Measurements from ENCODE around the gene ATG10. TPM values are rescaled to one million over a fixed set of nuclear protein-coding genes. Genes with fewer than 3 reads are reported as not detected.

Gene ATG10
- total and polyA plus RNA-seq, 4 donors: 6.8 to 11.8 (median 9.3) TPM

GRCh38 chr5:82297711-82298110, 325.9 kb downstream of the ATG10 start:
- 67% methylated on average over 3 of the region's 3 CpGs for WGBS (ENCODE audit: insufficient coverage)
- no peak overlapping the region for H3K27ac ChIP-seq (ENCODE audit: low read depth, low read length)

GRCh38 chr5:82298668-82299067, 326.8 kb downstream of the ATG10 start:
- Histone ChIP-seq H3K4me1 (ENCODE audit: control insufficient read depth, insufficient read depth, low read length) (peaks cover 3% of the 10 kb centered on the region), H3K4me3 (ENCODE audit: low read depth, low read length) (no peak overlapping the region), H3K9me3 (ENCODE audit: control insufficient read depth, insufficient read depth, low read length) (no peaks in the 10 kb centered on the region), H3K27me3 (ENCODE audit: control insufficient read depth, insufficient read depth, low read length) (no peaks in the 10 kb centered on the region), H3K27ac (ENCODE audit: low read depth, low read length) (no peak overlapping the region), H3K36me3 (ENCODE audit: control insufficient read depth, insufficient read depth, low read length) (no peaks in the 10 kb centered on the region)
- DNase-seq (ENCODE audit: low read depth in 4 of 6, low spot score in 6 of 6): no peak
- no CpG with 5 or more reads among the region's 2 CpGs for WGBS (ENCODE audit: insufficient coverage)

More at GRCh38 chr5:82297711-82298110, 325.9 kb downstream of the ATG10 start:
- no peak overlapping the region for H3K4me3 ChIP-seq (ENCODE audit: low read depth, low read length)
- no peaks in the 10 kb centered on the region for H3K9me3 ChIP-seq (ENCODE audit: control insufficient read depth, insufficient read depth, low read length)
- no peaks in the 10 kb centered on the region for H3K36me3 ChIP-seq (ENCODE audit: control insufficient read depth, insufficient read depth, low read length)
- peaks cover 3% of the 10 kb centered on the region for H3K4me1 ChIP-seq (ENCODE audit: control insufficient read depth, insufficient read depth, low read length)
- no peak for DNase-seq (ENCODE audit: low read depth in 4 of 6, low spot score in 6 of 6)
- no peaks in the 10 kb centered on the region for H3K27me3 ChIP-seq (ENCODE audit: control insufficient read depth, insufficient read depth, low read length)

- Histone ChIP-seq H3K27me3 (ENCODE audit: control insufficient read depth, insufficient read depth, low read length) (no peaks in the 10 kb centered on the region), H3K36me3 (ENCODE audit: control insufficient read depth, insufficient read depth, low read length) (no peaks in the 10 kb centered on the region), H3K27ac (ENCODE audit: low read depth, low read length) (no peak overlapping the region), H3K9me3 (ENCODE audit: control insufficient read depth, insufficient read depth, low read length) (no peaks in the 10 kb centered on the region), H3K4me3 (ENCODE audit: low read depth, low read length) (no peak overlapping the region), H3K4me1 (ENCODE audit: control insufficient read depth, insufficient read depth, low read length) (no peaks in the 10 kb centered on the region)
- peak in 1 of 6 donors; percentile 53 for DNase-seq (ENCODE audit: low read depth in 4 of 6, low spot score in 6 of 6)
- WGBS (ENCODE audit: insufficient coverage): no CpG with 5 or more reads among the region's 3 CpGs
Measured at GRCh38 chr5:82301190-82301589, 329.4 kb downstream of the ATG10 start.

Small RNA genes lying within 50 kb of the gene (small RNA-seq; reads per million reads assigned to genes)
- not detected for gene AC010598.1 (ENCODE audit: low replicate concordance)
- not detected for gene RN7SL378P (ENCODE audit: low replicate concordance)

Other genes with a start within 250 kb of the ATG10 start
- gene SSBP2, start 220.9 kb upstream of the ATG10 start, total RNA-seq: 10 to 100 TPM; 86.3 to 90.4 TPM
- gene SSBP2, start 220.9 kb upstream of the ATG10 start, polyA plus RNA-seq (ENCODE audit: insufficient read length in 2 of 2): 10 to 100 TPM; 77.7 to 92.0 TPM

Data from spinal cord (tissue), 10 donors.